NT2/D1 (cell line): ENCODE measurements around the gene IPCEF1.

Experiments used
- YY1 ChIP-seq: IDR thresholded peaks from 2 replicates; pipeline ENCODE4 v1.6.1; 2011; ENCODE audit not compliant: insufficient read length, insufficient read depth
- ZNF274 ChIP-seq: IDR thresholded peaks from 2 replicates; pipeline ENCODE4 v1.6.1; 2011; ENCODE audit warnings: mild to moderate bottlenecking, low read depth, low read length

GRCh38 chr6:154274168-154274567 is 82.4 kb downstream of the IPCEF1 start:
- TF ChIP-seq ZNF274 (no peak), YY1 (no peak)
